ENCODE data around the gene LEO1.
A peak's percentile ranks its signal among the peaks of the same experiment; 100 is the strongest.

The LEO1 gene

GRCh38 chr15:51939216-51939615, 32.4 kb downstream of the LEO1 start:
- intact Hi-C loops (cut with DNase I): no loop called here

GRCh38 chr15:51938286-51938685, 33.3 kb downstream of the LEO1 start:
- intact Hi-C loops (cut with DNase I): no loop called here
- DNase-seq: peak in 1 of 10 donors; percentile 26

More at GRCh38 chr15:51939216-51939615, 32.4 kb downstream of the LEO1 start:
- DNase-seq: no peak

- intact Hi-C loops (cut with DNase I): no loop called here
- DNase-seq: peak in 1 of 10 donors; percentile 30
Measured at GRCh38 chr15:51936105-51936478, 35.5 kb downstream of the LEO1 start.

- intact Hi-C loops (cut with DNase I): no loop called here
- DNase-seq: no peak
Measured at GRCh38 chr15:51935466-51936104, 36.0 kb downstream of the LEO1 start.

GRCh38 chr15:51932161-51932560, 39.4 kb downstream of the LEO1 start:
- DNase-seq: no peak
- intact Hi-C loops (cut with DNase I): no loop called here

GRCh38 chr15:51931638-51932037, 39.9 kb downstream of the LEO1 start:
- no peak for DNase-seq
- intact Hi-C loops (cut with DNase I): no loop called here

GRCh38 chr15:51931016-51931415, 40.6 kb downstream of the LEO1 start:
- no peak for DNase-seq
- intact Hi-C loops (cut with DNase I): no loop called here

- DNase-seq: no peak
- intact Hi-C loops (cut with DNase I): no loop called here
Measured at GRCh38 chr15:51926809-51927208, 44.8 kb downstream of the LEO1 start.

GRCh38 chr15:51924156-51925068, 47.2 kb downstream of the LEO1 start:
- peak in 8 of 10 donors; percentile 15 to 93 (median 52) for DNase-seq
- intact Hi-C loops (cut with DNase I): no loop called here

- intact Hi-C loops (cut with DNase I): no loop called here
- no peak for DNase-seq
Measured at GRCh38 chr15:51917493-51917892, 54.1 kb downstream of the LEO1 start.

GRCh38 chr15:51912528-51912927, 59.0 kb downstream of the LEO1 start:
- intact Hi-C loops (cut with DNase I): no loop called here
- no peak for DNase-seq

- intact Hi-C loops (cut with DNase I): no loop called here
- no peak for DNase-seq
Measured at GRCh38 chr15:51909584-51909983, 62.0 kb downstream of the LEO1 start.

- intact Hi-C loops (cut with DNase I): no loop called here
- DNase-seq: no peak
Measured at GRCh38 chr15:51908316-51908715, 63.3 kb downstream of the LEO1 start.

GRCh38 chr15:51907136-51907862, 64.3 kb downstream of the LEO1 start:
- DNase-seq: no peak
- intact Hi-C loops (cut with DNase I): no loop called here

GRCh38 chr15:51904931-51905330, 66.6 kb downstream of the LEO1 start:
- no peak for DNase-seq
- intact Hi-C loops (cut with DNase I): no loop called here

- intact Hi-C loops (cut with DNase I): no loop called here
- no peak for DNase-seq
Measured at GRCh38 chr15:51904421-51904820, 67.2 kb downstream of the LEO1 start.

- intact Hi-C loops (cut with DNase I): loop anchor here (2.0 to 5.0 kb wide), 2 partner anchors 189 to 338 kb away; no protein-coding TSS in a partner anchor
Measured at GRCh38 chr15:51889486-51889885, 82.1 kb downstream of the LEO1 start.

GRCh38 chr15:51888593-51889195, 82.9 kb downstream of the LEO1 start:
- intact Hi-C loops (cut with DNase I): loop anchor here (1.0 to 5.0 kb wide), 3 partner anchors 190 to 339 kb away; no protein-coding TSS in a partner anchor
- DNase-seq: no peak

More at GRCh38 chr15:51889486-51889885, 82.1 kb downstream of the LEO1 start:
- no peak for DNase-seq

Measured in posterior cingulate gyrus (tissue), 11 donors.